GM21576 (cell line): ENCODE data around the gene CIAO3.
"Not testable (repeated sequence)": the region's sequence is repeated elsewhere in the genome, so short reads cannot be mapped to it uniquely, and the experiment has no call there.

Experiments
- ATAC-seq: cut with Tn5 transposase; IDR thresholded peaks from one replicate; pipeline ENCODE4 v1.9.1; 2021; ENCODE audit warnings: mild to moderate bottlenecking, moderate library complexity; ENCODE audit not compliant: unreplicated experiment

CIAO3 gene

DNA sequence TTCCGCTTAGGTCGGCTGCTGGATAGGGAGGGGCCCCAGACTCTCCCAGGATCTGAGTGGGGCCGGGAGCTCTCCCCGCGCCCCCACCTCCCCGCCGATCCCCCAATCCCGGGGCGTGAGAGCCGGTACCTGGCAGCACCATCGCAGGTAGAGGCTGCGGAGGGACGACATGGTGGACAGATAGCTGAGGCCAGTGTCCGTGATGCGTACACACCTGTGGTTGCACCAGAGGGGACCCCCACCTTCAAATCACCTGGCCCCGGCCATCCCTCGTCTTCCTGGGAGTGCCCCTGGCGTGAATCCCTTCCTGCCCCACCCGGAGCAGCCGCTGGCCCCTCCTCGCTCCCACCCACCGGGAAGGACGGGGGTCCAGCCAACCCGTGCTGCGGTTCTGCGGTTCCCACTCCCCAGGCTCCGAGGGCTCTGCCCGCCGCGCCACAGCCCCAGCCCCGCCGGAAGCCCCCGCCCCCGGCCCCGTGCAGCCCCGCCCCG, 45.9 kb downstream of the CIAO3 start:
- no peak for ATAC-seq

DNA sequence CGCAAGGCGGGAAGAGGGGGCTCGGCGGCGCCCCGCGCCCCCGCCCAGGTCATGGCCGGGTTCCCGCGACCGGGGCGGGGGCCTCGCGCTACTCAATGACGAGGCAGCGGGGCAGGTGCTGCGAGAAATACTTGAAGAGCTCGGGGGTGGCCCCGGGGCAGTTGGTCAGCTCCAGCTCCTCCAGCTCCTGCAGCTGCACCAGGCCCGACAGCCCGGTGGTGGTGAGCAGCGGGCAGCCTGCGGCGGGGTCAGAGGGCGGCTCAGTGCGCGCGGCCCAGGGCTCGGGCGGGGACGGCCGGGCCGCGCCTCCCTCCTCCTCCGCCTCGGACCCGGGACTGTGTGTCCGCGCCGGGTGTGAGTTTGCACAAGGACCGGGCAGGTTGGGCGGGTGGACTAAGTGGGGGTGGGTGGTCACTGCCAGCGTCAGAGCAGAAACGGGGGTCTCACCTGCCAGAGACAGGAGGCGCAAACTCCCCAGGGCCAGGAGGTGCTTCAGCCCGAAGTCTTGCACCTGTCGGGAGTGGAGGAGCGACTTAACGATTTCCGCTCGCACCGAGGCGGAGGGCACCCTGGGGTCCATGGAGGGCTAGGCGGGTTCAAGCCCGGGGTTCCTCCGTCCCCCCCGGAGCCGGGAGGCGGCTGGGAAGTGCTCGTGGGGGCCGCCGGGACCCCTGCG, 46.5 kb downstream of the CIAO3 start:
- no peak for ATAC-seq

DNA sequence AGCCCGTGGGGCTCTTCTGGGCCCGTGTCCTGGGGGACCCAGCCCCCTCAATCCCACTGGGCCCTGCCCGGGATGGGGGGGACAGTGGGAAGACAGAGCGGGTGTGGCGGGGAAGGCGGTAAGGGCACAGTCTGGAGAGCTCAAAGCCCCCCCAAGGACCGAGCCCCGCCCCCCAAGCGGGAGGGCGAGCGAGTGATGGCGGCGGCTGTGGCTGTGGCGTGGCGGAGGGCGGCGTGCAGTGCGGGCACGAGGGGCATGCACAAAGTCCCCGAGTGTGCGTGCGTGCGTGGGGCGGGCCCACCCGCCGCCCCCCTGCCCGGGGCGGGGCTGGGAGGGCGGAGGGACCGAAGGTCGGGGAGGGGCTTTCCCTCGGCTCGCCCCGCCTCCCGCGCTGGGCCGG, 47.0 kb downstream of the CIAO3 start:
- no peak for ATAC-seq

DNA sequence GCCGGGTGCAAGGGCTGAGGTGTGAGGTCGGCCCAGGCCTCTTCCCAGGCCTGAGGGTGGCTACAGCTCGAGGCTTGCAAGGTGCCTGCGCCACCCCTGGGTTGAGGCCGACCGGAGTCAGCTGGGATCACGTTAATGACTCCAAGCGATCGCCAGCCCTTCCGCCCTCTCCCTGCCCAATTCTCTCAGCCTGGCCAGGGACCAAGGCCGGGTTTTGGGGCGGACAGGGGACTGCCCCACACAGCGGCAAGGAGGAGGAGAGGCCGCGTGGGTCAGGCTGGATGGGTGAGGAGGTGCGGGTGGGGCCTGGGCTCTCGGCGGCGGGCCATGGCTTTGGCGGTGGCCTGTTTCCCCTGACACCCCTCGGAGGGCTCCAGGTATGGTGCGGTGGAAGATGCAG, 47.4 kb downstream of the CIAO3 start:
- ATAC-seq = no peak

DNA sequence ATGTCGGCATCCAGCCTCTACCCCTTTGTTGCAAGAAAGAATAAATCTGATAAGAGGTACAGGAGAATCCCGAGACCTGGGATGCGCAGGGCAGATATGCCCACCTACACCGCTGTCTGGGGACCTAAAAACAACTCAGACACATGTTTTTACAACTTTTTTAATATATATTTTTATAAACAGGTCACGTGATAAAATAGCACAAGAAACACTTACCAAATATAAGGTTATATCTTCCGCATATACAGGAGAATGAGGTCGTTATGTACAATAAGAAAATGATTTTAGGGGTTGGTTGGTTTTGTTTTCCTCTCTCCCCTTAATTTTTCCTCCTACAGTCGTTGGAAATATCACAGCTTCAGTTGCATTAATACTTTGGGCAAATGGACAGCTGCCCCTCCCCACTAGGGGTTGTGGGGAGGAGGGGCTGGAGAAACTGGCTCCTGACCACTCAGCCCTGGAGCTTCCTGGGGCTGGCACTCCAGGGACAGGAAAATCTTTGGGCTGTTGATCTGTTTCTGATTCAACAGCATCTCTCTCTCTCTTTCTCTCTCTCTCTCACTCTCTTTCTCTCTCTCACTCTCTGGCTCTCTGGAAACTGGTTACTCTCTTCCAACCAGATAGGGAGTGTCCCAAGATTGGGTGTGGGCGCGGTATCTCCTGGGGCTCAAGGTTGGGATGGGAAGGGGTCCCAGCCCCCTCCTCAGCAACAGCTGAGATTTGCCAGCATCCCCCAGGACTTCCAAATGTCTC, 48.3 kb downstream of the CIAO3 start:
- ATAC-seq = no peak

DNA sequence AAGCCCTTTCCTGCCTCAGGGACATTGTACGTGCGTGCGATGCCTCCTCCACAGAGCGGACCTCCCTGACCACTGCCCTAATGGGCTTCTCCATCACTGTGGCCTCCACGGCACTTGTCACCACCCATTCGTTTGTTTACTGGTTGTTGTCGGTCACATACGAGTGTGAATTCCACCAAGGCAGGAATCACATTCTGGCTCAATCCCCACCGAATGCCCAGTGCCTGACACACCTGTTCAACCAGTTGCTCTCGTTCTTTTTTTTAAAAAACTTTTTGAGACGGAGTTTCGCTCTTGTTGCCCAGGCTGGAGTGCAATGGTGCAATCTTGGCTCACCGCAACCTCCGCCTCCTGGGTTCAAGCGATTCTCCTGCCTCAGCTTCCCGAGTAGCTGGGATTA, 49.6 kb downstream of the CIAO3 start:
- not testable (repeated sequence) for ATAC-seq

DNA sequence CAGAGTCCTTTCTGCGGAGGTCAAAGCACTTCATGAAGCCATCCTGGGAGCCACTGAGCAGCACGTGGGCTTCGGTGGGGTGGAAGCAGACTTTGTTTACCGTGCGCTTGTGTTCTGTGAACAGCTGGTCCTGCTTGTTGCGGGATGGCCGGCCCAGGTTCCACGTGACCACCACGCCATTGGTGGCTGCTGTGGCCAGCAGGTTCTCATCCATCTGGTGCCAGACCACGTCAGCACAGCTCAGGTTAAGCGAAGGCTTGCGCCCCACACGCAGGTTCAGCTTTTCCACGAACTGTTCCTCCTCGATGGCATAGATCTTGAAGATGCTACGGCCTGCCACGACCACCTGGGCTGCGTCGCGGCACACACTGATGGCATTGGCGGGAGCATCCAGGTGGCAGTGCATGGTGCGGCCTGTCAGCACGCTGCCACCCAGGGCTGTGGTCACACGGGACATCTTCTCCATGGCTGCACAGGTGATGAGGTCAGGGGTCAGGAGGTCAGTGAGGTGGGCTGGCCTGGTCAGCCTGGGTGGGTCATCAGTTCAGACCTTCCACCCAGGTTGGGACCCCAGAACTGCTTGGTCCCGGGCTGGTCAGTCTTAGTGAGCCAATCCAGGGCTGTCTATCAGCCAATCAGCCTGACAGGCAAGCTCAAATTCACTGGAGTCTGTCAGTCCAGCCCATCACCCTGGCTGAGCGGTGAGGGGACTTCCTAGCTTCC, 51.5 kb downstream of the CIAO3 start:
- no peak for ATAC-seq

DNA sequence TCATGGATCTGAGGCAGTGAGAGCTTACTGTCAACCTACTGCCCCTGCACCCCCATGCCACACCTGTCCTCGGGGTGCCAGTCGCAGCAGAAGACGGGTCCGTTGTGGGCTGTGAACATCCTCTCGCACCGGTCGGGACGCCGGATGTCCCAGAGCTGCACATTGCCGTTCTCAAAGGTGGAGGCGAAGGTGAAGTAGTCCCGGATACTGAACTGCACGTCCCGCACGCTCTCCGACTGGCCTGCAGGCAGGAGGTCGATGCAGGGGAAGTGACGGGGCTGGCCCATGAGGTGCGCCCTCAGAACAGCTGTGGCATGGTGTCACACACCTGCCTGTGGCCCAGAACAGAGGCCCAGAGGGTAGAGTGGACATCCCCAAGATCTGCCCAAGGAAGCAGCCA, 53.3 kb downstream of the CIAO3 start:
- ATAC-seq = no peak

DNA sequence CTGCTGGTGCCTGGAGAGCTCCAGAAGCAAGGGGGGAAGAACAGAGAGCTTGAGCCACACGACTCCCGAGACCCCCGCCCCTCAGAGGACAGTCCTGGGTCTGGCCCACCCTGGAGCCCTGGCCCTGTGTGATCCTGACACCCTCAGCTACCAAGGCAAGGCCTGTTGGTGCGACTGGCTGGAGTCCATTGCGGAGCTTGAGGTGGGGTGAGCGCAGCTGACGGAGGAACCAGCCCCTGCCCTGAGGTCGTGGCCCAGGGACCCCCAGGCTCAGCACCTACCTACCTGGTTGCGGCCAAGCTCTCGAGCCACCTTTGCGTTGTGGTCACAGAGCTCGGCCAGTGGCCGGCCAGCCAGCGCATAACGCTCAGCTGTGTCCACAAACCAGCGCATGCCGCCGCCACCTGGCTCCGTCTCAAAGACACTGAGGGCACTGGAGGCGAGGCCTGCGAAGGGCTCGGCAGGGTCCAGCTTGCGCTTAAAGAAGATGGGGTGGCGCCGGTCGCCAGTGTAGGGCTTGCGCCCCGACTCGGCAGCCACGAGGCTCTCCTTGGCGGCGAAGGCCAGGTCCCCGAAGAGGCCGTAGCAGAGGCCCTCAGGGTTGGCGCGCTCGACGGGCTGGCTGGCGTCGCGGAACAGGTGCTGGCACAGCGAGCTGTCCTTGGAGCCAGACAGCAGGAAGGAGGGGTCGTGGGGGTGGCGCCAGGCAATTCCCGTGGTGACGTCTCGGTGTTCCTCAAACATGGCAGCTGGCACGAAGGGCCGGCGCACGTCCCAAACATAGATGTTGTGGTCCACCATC, 54.1 kb downstream of the CIAO3 start:
- no peak for ATAC-seq

DNA sequence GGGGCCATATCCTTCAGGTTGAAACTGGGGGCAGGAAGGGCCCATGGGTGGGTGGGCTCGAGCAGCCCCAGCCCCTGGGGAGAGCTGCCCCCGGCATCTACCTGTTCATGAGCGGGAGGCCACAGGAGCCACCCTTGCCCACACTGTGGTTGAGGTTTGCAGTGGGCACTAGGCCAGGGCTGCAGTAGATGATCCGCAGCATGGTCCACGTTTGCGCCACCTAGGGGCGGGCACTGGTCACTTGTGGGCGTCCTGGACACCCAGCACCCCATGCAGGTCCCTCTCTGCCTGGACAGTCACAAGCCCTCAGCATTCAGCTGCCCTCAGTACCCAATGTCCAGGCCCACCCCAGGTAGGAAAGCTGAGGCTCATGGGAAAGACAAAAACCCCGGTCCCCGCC, 54.8 kb downstream of the CIAO3 start:
- ATAC-seq = no peak

DNA sequence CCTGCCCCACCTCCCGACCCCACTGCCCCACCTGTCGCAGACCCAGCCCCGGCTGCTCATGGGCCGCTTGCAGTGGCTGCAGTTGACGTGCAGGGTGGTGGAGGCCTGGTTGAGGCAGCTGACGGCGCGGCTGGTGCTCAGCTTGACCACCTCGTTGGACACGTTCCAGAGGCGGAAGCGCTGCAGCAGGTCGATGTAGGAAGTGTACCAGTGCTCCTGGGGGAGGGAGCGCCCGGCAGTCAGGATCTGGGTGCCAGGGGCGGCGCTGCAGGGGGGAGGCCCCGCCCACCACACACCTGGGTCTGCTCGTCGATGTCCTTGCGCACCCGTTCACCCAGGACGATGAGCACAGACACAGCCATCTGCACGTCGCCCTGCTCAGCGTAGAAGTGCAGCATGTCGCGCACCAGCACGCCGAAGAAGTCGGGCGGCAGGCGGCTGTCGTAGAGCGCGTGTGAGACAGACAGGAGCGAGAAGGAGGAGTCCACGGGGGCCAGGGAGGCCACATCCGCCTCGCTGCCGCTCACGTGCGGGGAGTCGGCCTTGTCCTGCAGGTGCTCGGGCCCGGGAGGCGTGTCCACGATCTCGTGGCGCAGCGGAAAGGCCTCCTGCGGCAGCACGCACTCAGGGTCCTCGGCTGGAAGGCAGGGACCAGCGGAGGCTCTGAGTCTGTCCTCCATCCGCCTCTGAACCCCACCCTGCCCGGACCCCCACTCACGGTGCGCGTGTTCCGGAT, 55.7 kb downstream of the CIAO3 start:
- ATAC-seq = no peak

DNA sequence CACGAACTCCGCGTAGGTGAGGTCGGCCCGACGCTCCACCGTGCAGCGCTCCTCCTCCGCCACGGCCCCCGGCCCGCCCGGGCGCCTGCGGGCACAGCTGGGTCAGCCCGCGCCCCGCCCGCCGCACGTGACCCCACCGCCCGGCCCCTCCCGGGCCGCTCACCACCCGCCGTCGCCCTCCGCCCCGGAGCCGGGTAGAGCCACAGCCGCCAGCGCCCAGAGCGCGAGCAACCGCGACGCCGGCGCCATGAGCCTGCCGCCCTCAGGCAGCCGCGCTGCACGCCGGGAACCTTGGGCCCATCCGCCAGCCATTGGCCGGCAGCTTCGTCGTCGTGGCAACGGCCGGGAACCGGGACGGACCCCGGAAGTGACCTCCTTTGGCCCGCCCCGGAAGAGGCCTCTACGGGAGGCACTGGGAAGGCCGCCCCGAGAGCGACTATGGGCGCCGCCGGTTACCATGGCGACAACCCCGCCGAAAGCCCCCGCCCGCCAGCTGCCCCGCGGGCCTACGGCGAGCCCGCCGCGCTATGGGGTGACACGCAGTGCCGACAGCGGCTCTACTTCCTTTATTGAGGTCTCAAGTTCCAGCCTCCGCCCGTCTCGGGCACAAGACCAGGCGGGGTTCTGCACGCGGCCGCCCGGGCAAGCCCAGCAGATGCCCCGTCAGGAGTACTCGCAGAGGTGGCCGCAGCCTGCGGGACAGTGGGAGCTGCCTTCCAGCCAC, 56.6 kb downstream of the CIAO3 start, which contains the start of gene JMJD8:
Gene JMJD8 (minus strand): TSS at position 264 of the 724 bp plus-strand sequence. CDS start 15 bp downstream, at position 249.
- peak; percentile 57 for ATAC-seq

DNA sequence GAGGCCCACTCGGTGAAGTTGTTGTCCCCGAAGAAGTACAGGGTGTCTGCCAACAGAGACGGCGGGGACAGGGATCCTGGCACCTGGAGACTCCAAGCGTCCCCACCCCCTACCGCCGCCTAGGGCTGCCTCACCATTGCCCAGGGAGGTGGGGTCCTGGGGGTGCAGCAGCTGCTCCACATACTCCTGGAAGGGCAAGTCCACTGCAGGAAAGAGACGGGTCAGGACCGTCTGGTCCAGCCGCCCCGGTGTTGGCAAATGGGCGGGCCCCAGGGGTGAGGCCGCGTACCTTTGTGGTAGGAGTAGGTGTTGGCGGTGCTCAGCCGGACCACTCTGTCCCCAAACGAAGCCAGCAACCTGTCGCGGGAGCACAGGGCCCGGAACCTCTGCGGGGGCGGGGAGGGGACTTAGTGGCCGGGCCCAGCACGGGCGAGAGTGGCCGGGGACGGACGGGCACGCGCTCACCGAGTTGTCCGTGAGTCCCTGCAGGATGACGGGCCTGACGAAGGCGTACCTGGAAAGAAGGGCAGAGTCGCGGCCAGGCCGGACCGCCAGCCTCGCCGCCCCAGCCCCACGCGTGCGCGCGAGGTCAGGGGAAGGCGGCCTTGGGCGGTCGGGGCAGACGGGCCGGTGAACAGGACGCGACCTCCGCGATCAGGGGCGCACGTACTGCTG, 57.3 kb downstream of the CIAO3 start:
- no peak for ATAC-seq

DNA sequence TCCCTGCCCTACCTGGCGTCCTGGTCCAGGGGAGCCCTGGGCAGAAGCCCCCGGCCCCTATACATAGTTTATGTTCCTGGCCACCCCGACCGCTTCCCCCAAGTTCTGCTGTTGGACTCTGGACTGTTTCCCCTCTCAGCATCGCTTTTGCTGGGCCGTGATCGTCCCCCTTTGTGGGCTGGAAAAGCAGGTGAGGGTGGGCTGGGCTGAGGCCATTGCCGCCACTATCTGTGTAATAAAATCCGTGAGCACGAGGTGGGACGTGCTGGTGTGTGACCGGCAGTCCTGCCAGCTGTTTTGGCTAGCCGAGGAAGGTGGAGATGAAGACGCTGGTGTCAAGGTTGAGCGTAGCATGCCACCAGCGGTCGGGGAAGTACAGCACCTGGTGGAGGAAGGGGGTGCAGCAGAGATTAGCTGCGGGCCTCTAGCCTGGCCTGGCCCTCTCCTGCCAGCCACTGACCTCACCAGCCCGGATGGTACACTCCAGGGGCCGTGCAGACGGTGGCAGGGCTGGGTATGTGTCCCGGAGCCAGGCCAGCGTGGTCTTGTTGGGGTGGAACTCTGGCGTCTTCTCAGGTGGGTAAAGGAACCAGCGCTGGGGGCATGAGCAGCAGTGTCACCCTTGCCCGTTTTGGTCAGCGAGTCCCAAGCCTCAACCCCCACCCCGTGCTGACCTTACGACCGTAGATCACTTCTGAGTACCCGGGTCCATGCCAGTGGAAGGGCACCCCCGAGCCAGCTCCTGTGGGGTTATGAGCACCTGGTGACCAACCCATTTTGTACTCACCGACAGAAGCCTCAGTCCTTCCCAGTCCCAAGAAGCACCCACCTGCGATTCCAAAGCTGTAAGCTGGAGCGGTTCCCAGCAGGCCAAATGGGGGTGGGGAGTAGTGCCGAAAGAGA, 58.1 kb downstream of the CIAO3 start:
- ATAC-seq = no peak

DNA sequence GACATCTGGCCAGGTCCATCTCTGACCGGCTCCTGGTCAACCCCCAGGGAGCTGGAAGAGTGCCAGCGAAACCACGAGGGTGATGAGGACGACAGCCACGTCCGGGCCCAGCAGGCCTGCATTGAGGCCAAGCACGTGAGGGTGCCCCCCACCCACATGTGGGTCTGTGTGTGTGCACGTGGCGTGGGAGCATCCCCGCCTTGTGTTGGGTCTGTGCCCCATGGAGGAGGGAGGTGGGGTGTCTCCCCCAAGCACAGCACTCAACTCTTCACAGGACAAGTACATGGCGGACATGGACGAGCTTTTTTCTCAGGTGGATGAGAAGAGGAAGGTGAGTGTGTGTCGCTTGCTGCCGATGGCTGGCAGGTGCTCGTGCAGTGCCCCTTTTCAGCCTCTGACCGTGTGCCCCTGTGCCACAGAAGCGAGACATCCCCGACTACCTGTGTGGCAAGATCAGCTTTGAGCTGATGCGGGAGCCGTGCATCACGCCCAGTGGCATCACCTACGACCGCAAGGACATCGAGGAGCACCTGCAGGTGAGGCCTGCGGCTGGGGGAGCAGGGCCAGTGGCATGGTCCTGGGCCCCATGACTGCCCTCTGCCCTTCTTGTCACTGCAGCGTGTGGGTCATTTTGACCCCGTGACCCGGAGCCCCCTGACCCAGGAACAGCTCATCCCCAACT, 58.9 kb downstream of the CIAO3 start:
- ATAC-seq = no peak

DNA sequence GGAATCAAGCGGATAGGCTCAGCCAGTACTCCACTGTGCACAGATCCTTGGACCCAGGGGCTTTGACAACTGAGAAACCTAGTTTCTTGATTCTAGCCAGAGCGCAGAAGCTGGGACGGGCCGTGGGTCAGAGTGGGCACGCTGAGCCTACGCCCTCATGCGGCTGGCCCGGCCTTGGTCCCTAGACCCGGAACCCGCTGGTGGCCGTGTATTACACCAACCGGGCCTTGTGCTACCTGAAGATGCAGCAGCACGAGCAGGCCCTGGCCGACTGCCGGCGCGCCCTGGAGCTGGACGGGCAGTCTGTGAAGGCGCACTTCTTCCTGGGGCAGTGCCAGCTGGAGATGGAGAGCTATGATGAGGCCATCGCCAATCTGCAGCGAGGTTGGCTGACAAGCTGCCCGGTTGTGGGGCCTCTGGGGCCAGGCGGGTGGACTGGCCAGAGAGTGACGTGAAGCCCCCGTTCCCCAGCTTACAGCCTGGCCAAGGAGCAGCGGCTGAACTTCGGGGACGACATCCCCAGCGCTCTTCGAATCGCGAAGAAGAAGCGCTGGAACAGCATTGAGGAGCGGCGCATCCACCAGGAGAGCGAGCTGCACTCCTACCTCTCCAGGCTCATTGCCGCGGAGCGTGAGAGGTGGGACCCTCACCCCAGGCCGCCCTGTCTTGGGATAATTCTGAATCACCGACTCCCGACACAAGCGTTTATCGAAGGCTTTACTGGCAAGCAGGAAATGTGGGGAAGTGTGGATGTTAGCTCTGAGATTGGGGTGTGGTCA, 59.6 kb downstream of the CIAO3 start:
- no peak for ATAC-seq

DNA sequence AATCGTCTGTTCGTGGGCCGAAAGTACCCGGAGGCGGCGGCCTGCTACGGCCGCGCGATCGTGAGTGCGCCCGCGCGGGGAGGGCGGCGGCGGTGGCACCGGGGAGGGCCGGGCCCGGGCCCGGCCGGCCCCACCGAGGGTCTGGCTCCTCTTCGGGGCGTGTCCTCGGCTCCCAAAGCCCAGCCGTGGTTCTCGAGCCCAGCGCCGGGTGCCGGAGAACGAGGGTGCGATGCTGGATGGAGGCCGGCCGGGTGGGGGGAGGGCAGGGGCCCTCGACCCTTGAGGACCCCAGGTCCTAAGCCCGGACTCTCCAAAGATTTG, 60.2 kb downstream of the CIAO3 start:
- no peak for ATAC-seq
